Naive thymus-derived CD4-positive, alpha-beta T cell (primary cell): ENCODE data around the gene RINL. TPM values are rescaled to one million over a fixed set of nuclear protein-coding genes. Genes with fewer than 3 reads are reported as not detected.
"Not testable (repeated sequence)": the region's sequence is repeated elsewhere in the genome, so short reads cannot be mapped to it uniquely, and the experiment has no call there.

Experiments used
- ATAC-seq: fragments of 150-1000 bp; cut with Tn5 transposase; 2 replicates; pipeline ENCODE4 v1.10.0; 2021; ENCODE audit warnings: mild to moderate bottlenecking, moderate library complexity
- CTCF ChIA-PET: fragments of 350-600 bp; sonication (Branson Sonifier 250); formaldehyde crosslinking; loops from one replicate; lab custom pipeline; 2021; ENCODE audit warnings: antibody characterized with exemption; lab: Charles Lee
- POLR2A ChIA-PET: fragments of 350-600 bp; sonication (Branson Sonifier 250); formaldehyde crosslinking; loops from one replicate; lab custom pipeline; 2021; ENCODE audit warnings: antibody characterized with exemption, inconsistent platforms; lab: Charles Lee
- DNase-seq, 9 donors: peaks; one replicate each; pipeline versions ENCODE4 v3.0.0 to v3.0.0-alpha.2; 2020 to 2022; ENCODE audit warnings: mixed read lengths in 1 of 9
- H3K27ac ChIP-seq: one replicate; pipeline ENCODE4 v1.7.0; 2013; ENCODE audit warnings: mild to moderate bottlenecking, low read depth, low read length, moderate library complexity
- H3K27me3 ChIP-seq, 2 donors: one replicate each; pipeline ENCODE4 v1.7.0; 2013; ENCODE audit warnings: low read length in 2 of 2, mild to moderate bottlenecking in 2 of 2, moderate library complexity in 2 of 2; ENCODE audit not compliant: control insufficient read depth in 2 of 2, insufficient read depth in 2 of 2
- H3K36me3 ChIP-seq, 3 experiments: 1 replicate in 2 of 3; 2 replicates in 1 of 3; pipeline ENCODE4 v1.7.0; 2013; ENCODE audit warnings: low read length in 3 of 3, mild to moderate bottlenecking in 3 of 3, moderate library complexity in 1 of 3; ENCODE audit not compliant: insufficient read depth in 3 of 3, control insufficient read depth in 2 of 3
- H3K4me1 ChIP-seq, 2 donors: one replicate each; pipeline ENCODE4 v1.7.0; 2013; ENCODE audit warnings: low read length in 2 of 2, mild to moderate bottlenecking in 2 of 2, moderate library complexity in 1 of 2; ENCODE audit not compliant: control insufficient read depth in 2 of 2, insufficient read depth in 2 of 2
- H3K4me3 ChIP-seq: 2 replicates; pipeline ENCODE4 v1.7.0; 2013; ENCODE audit warnings: mild to moderate bottlenecking, low read length
- H3K9me3 ChIP-seq, 3 experiments: 1 replicate in 2 of 3; 2 replicates in 1 of 3; pipeline ENCODE4 v1.7.0; 2013; ENCODE audit warnings: low read length in 3 of 3; ENCODE audit not compliant: control insufficient read depth in 2 of 3
- H3K27ac Mint-ChIP-seq, 9 donors: one replicate each; pipeline ENCODE4 v1.8.0; 2020 to 2022; ENCODE audit warnings: mixed read lengths in 9 of 9, mild to moderate bottlenecking in 8 of 9, moderate library complexity in 5 of 9, inconsistent platforms in 2 of 9
- H3K27me3 Mint-ChIP-seq, 5 donors: one replicate each; pipeline ENCODE4 v1.8.0; 2021 to 2022; ENCODE audit warnings: mixed read lengths in 5 of 5, mild to moderate bottlenecking in 1 of 5
- H3K36me3 Mint-ChIP-seq, 5 donors: one replicate each; pipeline ENCODE4 v1.8.0; 2020 to 2022; ENCODE audit warnings: mixed read lengths in 5 of 5, mild to moderate bottlenecking in 3 of 5, inconsistent platforms in 1 of 5
- H3K4me1 Mint-ChIP-seq, 7 donors: one replicate each; pipeline ENCODE4 v1.8.0; 2020 to 2022; ENCODE audit warnings: mixed read lengths in 7 of 7, mild to moderate bottlenecking in 3 of 7, inconsistent platforms in 1 of 7
- H3K4me3 Mint-ChIP-seq, 10 donors: one replicate each; pipeline ENCODE4 v1.8.0; 2020 to 2022; ENCODE audit warnings: mild to moderate bottlenecking in 10 of 10, mixed read lengths in 10 of 10, moderate library complexity in 6 of 10, inconsistent platforms in 2 of 10
- H3K9me3 Mint-ChIP-seq, 11 donors: one replicate each; pipeline ENCODE4 v1.8.0; 2020 to 2022; ENCODE audit warnings: mixed read lengths in 11 of 11, mild to moderate bottlenecking in 4 of 11, inconsistent platforms in 1 of 11, moderate library complexity in 1 of 11
- intact Hi-C, 2 donors: fragments of 100-400 bp; cut with micrococcal nuclease; formaldehyde crosslinking; loops; one replicate each; pipeline ENCODE4 v1.15.1; 2023
- polyA plus RNA-seq, 2 donors: library from polyadenylated mRNA; unstranded; fragments of 300-500 nt; fragmentation: Illumina TruSeq; gene quantifications; one replicate each; pipeline ENCODE4 v1.2.3, GENCODE V29; 2021
- total RNA-seq, 6 experiments: library from RNA in 5 of 6; stranded (reverse) in 5 of 6; gene quantifications; 1 replicate in 5 of 6; 2 replicates in 1 of 6; pipeline ENCODE4 v1.2.3 and lab custom pipeline; 2021 to 2026

Gene RINL
- total and polyA plus RNA-seq, 7 experiments from 2014 or later = 32.8 to 75.9 (median 49.5) TPM

DNA sequence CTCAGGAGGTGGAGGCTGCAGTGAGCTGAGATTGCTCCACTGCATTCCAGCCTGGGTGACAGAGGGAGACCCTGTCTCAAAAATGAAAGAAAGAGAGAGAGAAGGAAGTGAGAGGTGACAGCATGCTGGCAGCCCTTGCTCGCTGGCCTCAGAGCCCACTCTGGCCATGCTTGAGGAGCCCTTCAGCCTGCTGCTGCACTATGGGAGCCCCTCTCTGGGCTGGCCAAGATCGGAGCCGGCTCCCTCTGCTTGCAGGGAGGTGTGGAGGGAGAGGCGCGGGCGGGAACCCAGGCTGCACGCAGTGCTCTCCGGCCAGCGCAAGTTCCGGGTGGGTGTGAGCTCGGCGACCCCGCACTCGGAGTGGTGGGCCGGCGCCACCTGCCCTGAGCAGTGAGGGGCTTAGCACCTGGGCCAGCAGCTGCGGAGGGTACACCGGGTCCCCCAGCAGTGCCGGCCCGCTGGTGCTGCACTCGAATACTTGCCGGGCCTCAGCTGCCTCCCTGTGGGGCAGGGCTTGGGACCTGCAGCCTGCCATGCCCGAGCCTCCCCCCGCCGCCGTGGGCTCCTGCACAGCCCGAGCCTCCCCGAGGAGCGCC, 56.7 kb downstream of the RINL start:
- H3K4me3 Mint-ChIP-seq, CTCF ChIA-PET, H3K9me3 Mint-ChIP-seq, H3K4me1 ChIP-seq, H3K4me3 ChIP-seq, H3K27me3 Mint-ChIP-seq, H3K27ac ChIP-seq, H3K27me3 ChIP-seq, intact Hi-C loops, H3K9me3 ChIP-seq, DNase-seq, H3K27ac Mint-ChIP-seq, ATAC-seq: not testable (repeated sequence)
- peaks cover 4 to 45% (median 18%) of the 10 kb centered on the region in 3 experiments for H3K36me3 ChIP-seq
- POLR2A ChIA-PET = interaction anchor here (2.3 kb wide), 1 partner anchor 11 kb away, joined by 7 read pairs; the partner anchor contains the start of gene ECH1
- Mint-ChIP-seq H3K4me1 (peaks cover 4 to 38% (median 31%) of the 10 kb centered on the region in 7 donors), H3K36me3 (peaks cover 5 to 33% (median 20%) of the 10 kb centered on the region in 5 donors)

DNA sequence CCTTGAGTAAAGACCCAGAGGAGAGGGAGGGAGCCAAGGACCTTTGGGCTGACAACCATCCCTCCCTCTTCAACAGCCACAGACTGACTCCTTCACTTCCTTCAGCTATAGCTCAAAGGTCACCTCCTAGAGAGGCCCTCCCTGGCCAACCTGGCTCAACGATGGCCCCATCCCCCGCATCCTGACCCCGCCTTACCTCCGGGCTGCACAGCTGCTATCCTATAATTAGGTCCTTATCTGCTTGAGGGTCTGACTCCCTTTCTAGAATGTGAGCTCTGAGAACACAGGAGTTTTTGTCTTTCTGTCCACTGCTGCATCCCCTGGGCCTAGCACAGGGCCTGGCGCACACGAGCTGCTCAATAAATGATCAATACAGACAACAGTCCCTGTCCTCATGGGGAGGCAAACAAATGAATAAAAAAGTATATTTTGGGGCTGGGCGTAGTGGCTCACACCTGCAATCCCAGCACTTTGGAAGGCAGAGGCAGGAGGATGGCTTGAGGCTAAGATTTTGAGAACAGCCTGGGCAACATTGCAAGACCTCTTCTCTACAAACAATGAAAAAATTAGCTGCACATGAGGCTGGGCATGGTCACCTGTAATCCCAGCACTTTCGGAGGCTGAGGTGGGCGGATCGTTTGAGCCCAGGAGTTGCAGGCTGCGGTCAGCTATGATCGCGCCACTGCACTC, 58.7 kb downstream of the RINL start:
- POLR2A ChIA-PET = no interaction called here
- Histone ChIP-seq H3K27ac (no peak overlapping the region), H3K4me1 (no peaks in the 10 kb centered on the region), H3K9me3 (no peaks in the 10 kb centered on the region), H3K36me3 (peaks cover 4 to 54% (median 19%) of the 10 kb centered on the region in 3 experiments), H3K27me3 (no peaks in the 10 kb centered on the region), H3K4me3 (no peak overlapping the region)
- peaks cover 4 to 30% (median 20%) of the 10 kb centered on the region in 7 donors for H3K4me1 Mint-ChIP-seq
- intact Hi-C loops = no loop called here
- no peak for DNase-seq
- peaks cover 0 to 5% (median 0%) of the 10 kb centered on the region in 11 donors for H3K9me3 Mint-ChIP-seq
- CTCF ChIA-PET = no interaction called here
- H3K27me3 Mint-ChIP-seq = no peaks in the 10 kb centered on the region
- peaks cover 9 to 31% (median 23%) of the 10 kb centered on the region in 5 donors for H3K36me3 Mint-ChIP-seq
- H3K4me3 Mint-ChIP-seq = no peak overlapping the region
- peak overlapping the region in 2 of 9 donors; percentile 20 to 70 for H3K27ac Mint-ChIP-seq
- ATAC-seq = no peak

Other genes with a start within 250 kb of the RINL start
- 100 to 1,000 TPM in 2 of 5 experiments, 10 to 100 TPM in 3; 49.2 to 355 (median 54.4) TPM for gene ACTN4, start 230.6 kb downstream of the RINL start, total RNA-seq
- gene ACTN4, start 230.6 kb downstream of the RINL start, polyA plus RNA-seq = 1 to 10 TPM; 2.8 to 3.9 TPM
- gene CAPN12, start 133.8 kb downstream of the RINL start, total RNA-seq = 1 to 10 TPM; 2.5 to 5.1 (median 2.7) TPM
- under 1 TPM in 1 of 2 donors, not detected in 1; 0.84 TPM for gene CAPN12, start 133.8 kb downstream of the RINL start, polyA plus RNA-seq
- not detected for gene LGALS7, start 104.8 kb downstream of the RINL start, total RNA-seq
- not detected for gene LGALS7, start 104.8 kb downstream of the RINL start, polyA plus RNA-seq
- not detected for gene LGALS7B, start 89.1 kb downstream of the RINL start, total RNA-seq
- not detected for gene LGALS7B, start 89.1 kb downstream of the RINL start, polyA plus RNA-seq
- gene LGALS4, start 65.3 kb downstream of the RINL start, total RNA-seq = 1 to 10 TPM; 2.3 to 9.8 (median 7.2) TPM
- gene LGALS4, start 65.3 kb downstream of the RINL start, polyA plus RNA-seq = under 1 TPM; 0.13 to 0.31 TPM
- gene ECH1, start 46.5 kb downstream of the RINL start, total RNA-seq = 100 to 1,000 TPM in 4 of 5 experiments, 10 to 100 TPM in 1; 71.9 to 149 (median 114) TPM
- gene ECH1, start 46.5 kb downstream of the RINL start, polyA plus RNA-seq = 100 to 1,000 TPM; 216 to 279 TPM
- gene HNRNPL, start 28.3 kb downstream of the RINL start, total RNA-seq = 100 to 1,000 TPM; 339 to 539 (median 505) TPM
- 10 to 100 TPM; 70.6 to 78.7 TPM for gene HNRNPL, start 28.3 kb downstream of the RINL start, polyA plus RNA-seq
- 10 to 100 TPM; 42.9 to 78.5 (median 54.0) TPM for gene SIRT2, start 21.3 kb upstream of the RINL start, total RNA-seq
- 10 to 100 TPM; 30.7 to 39.5 TPM for gene SIRT2, start 21.3 kb upstream of the RINL start, polyA plus RNA-seq
- gene NFKBIB, start 21.7 kb upstream of the RINL start, total RNA-seq = 10 to 100 TPM; 21.7 to 51.8 (median 34.1) TPM
- 1 to 10 TPM; 7.3 to 9.0 TPM for gene NFKBIB, start 21.7 kb upstream of the RINL start, polyA plus RNA-seq
- gene CCER2, start 33.9 kb upstream of the RINL start, total RNA-seq = 1 to 10 TPM in 4 of 5 experiments, under 1 TPM in 1; 0.73 to 1.6 (median 1.3) TPM
- gene CCER2, start 33.9 kb upstream of the RINL start, polyA plus RNA-seq = not detected
- 10 to 100 TPM; 17.5 to 35.6 (median 25.4) TPM for gene SARS2, start 52.5 kb upstream of the RINL start, total RNA-seq
- gene SARS2, start 52.5 kb upstream of the RINL start, polyA plus RNA-seq = 10 to 100 TPM; 10.2 to 16.1 TPM
- 10 to 100 TPM; 14.0 to 60.0 (median 22.5) TPM for gene MRPS12, start 52.7 kb upstream of the RINL start, total RNA-seq
- 10 to 100 TPM; 79.9 to 93.4 TPM for gene MRPS12, start 52.7 kb upstream of the RINL start, polyA plus RNA-seq
- gene FBXO17, start 97.5 kb upstream of the RINL start, total RNA-seq = not detected
- gene FBXO17, start 97.5 kb upstream of the RINL start, polyA plus RNA-seq = not detected
- under 1 TPM in 3 of 5 experiments, not detected in 2; 0.35 to 0.48 (median 0.39) TPM for gene FBXO27, start 154.3 kb upstream of the RINL start, total RNA-seq
- not detected for gene FBXO27, start 154.3 kb upstream of the RINL start, polyA plus RNA-seq
- gene ACP7, start 206.1 kb upstream of the RINL start, total RNA-seq = not detected
- gene ACP7, start 206.1 kb upstream of the RINL start, polyA plus RNA-seq = not detected
- 10 to 100 TPM in 4 of 5 experiments, 1 to 10 TPM in 1; 9.3 to 17.5 (median 12.7) TPM for gene PAK4, start 247.5 kb upstream of the RINL start, total RNA-seq
- gene PAK4, start 247.5 kb upstream of the RINL start, polyA plus RNA-seq = 1 to 10 TPM; 1.0 to 1.9 TPM